Head of caudate nucleus (tissue), 42 donors: ENCODE results near the gene SPIRE1.
A peak's percentile ranks its signal among the peaks of the same experiment; 100 is the strongest.

Source experiments
- DNase-seq, 42 donors: peaks; one replicate each; pipeline versions ENCODE4 v3.0.0 to v3.0.0-alpha.2; 2020 to 2021; ENCODE audit warnings: mixed read lengths in 7 of 42
- intact Hi-C: fragments of 100-400 bp; cut with DNase I; formaldehyde crosslinking; loops from one replicate; pipeline ENCODE4 v1.15.0; 2022

Gene SPIRE1

GRCh38 chr18:12477606-12478005 is 180.3 kb downstream of the SPIRE1 start:
- intact Hi-C loops: no loop called here
- DNase-seq: no peak

DNA sequence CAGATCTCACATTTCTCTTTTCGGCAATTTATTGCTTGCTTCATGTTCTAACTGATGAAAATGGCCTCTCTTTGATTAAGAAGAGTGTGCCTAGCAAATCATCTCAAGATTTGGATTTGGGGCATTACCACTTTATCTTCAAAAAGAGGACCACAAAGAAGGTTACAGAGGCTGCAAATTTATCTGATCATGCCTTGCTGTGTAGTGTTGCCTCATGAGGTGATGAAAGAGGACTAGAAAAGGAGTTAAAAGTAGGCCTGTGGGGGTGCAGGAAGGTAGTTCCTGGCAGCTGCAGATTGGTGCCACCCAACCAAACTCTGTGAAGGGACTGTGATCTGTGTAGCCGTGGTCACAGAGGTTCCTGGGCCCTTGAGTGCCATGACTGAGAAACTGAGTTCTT is 181.0 kb downstream of the SPIRE1 start:
- DNase-seq: no peak
- intact Hi-C loops: no loop called here

GRCh38 chr18:12474876-12475275 is 183.0 kb downstream of the SPIRE1 start:
- intact Hi-C loops: no loop called here
- DNase-seq: no peak

DNA sequence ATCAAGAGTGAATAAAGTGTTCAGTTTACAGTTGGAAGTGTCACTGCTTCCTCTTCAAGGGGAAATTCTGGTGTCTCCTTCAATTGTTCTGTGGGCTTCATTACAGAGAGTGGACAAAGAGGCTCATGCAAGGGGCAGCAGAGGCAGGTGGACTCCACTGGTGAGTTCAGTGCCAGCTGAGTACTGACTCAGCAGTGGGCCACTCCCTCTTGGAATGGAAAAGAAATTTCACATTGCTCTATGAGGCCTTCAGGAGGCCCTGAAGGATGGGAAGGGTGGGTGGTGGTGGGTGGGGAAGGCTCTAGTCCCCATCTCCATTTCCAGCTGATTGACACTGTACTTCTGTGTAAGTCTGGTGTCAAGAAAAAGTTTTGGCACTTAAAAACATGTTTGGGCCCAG is 183.8 kb downstream of the SPIRE1 start:
- intact Hi-C loops: no loop called here
- no peak for DNase-seq

DNA sequence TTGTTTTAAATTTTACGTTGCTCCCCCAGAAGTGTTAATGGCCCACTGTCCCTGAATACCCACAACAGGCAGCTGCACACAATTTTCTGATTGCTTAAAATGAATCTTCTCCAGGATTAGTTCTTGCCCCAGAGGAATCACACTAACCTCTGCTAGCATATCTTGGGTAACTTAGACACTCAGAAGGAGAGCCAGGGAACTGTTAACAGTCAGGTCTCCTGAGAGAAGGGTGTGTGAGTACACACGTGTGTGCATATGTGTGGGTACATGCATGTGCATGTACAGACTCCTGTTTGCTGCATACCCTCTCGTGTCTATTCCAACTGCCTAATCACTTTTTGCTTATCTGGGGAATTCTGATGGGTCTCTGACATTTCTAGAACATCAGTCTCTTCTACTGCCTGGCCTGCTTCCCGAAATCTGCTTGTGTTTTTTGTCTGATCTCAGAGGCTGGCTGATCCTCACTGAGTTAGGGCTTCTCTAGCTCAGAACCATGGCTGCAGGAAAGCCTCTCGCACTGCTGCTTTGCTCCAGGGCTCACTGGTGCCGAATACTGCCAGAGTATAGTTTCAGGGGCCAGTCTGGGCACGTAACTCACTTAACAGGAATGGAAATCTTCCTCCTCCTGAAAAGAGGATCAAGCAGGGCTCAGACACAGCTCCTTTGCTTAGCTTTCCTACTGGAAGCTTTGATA is 187.4 kb downstream of the SPIRE1 start:
- intact Hi-C loops: no loop called here
- DNase-seq: peak in 5 of 42 donors; percentile 8 to 63 (median 23)

DNA sequence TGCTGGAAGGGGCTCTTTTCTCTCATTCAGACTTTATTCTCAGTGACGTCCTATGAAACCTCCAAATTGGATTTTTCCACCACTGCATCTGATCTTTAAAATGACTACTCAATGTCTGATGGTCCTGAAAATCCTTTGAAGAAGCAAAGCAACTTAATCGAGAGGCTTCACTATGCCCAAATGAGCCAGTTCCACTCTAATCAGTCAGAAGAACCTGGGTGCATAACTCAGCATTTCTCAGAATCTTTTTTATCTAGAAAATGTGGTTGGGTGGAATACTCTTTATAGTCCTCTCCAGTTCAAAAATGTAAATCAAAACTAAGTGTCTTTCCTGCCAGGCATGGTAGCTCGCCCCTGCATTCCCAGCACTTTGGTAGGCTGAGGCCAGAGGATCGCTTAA is 189.5 kb downstream of the SPIRE1 start:
- intact Hi-C loops: no loop called here
- no peak for DNase-seq

- DNase-seq: no peak
- intact Hi-C loops: no loop called here
Observed at GRCh38 chr18:12464731-12465130, 193.2 kb downstream of the SPIRE1 start.

- DNase-seq: no peak
- intact Hi-C loops: no loop called here
Observed at GRCh38 chr18:12463191-12463590, 194.7 kb downstream of the SPIRE1 start.

GRCh38 chr18:12462242-12462641 is 195.7 kb downstream of the SPIRE1 start:
- peak in 2 of 42 donors; percentile 23 to 37 for DNase-seq
- intact Hi-C loops: no loop called here

GRCh38 chr18:12461326-12461725 is 196.6 kb downstream of the SPIRE1 start:
- no peak for DNase-seq
- intact Hi-C loops: no loop called here

DNA sequence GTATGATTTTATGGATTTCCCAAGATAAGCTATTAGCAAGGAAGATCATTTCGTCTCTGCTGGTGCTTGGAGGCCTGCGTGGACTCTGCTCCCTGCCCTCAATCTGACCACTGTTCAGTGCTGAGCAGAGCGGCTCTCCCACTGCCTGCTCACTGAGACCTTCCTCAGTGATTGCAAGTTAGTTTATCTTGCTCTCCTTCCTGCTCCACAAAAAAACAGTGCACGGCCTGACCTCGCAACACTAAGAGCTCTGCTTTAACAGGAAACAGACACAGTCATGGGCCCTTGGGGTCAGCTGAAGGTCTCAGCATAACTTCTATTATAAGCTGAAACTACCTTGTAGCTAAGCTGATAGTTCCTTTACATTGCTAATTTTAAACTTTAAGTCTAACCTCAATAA is 197.0 kb downstream of the SPIRE1 start:
- no peak for DNase-seq
- intact Hi-C loops: no loop called here

DNA sequence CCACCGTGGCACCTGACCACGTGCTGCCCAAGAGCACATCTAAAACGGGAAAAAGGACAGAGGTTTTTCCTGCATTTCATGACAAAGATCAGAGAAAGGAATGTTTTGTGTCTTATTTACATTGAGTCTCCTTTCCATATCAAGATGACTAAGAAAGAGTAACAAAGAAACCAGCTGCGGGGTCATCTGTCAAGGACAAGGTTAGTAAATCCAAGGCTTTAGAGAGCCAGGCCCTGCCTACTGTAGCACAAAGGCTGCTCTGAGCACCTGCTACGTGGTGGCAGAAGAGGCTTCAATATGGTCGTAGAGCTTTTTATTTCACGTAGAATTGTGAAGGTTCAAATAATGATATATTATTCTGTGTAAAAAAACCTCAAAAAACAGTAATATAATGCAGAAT is 199.1 kb downstream of the SPIRE1 start:
- no peak for DNase-seq
- intact Hi-C loops: loop anchor here (10.0 kb wide), 1 partner anchor 54 kb away; the partner anchor contains the start of gene PRELID3A

GRCh38 chr18:12456441-12456840 is 201.5 kb downstream of the SPIRE1 start:
- DNase-seq: no peak
- intact Hi-C loops: loop anchor here (10.0 kb wide), 1 partner anchor 52 kb away; the partner anchor contains the start of gene PRELID3A

DNA sequence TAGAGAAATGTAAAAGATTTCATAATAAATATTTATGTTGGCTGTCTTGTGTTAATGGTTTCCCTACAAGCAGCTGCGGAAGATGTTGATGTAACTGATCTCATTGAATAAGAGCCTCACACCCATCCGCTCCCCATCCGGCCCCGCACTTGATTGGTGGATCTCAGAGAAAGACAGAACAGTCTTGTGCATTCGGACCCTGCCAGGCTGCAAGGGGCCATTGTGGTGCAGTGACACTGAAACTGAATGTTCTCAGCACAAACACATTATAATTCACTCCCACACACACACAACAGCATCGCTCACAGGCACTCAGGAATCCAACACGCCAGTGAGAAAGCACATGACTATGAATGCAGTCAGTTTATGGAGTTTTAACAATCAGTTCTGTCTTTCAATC is 202.4 kb downstream of the SPIRE1 start:
- intact Hi-C loops: loop anchor here (10.0 kb wide), 1 partner anchor 51 kb away; the partner anchor contains the start of gene PRELID3A
- DNase-seq: peak; percentile 76 to 98 (median 92)

- intact Hi-C loops: loop anchor here (5.0 to 10.0 kb wide), 2 partner anchors 48 to 205 kb away; partner anchors contain the start of genes PRELID3A and SPIRE1
Observed at GRCh38 chr18:12452784-12453183, 205.1 kb downstream of the SPIRE1 start.

DNA sequence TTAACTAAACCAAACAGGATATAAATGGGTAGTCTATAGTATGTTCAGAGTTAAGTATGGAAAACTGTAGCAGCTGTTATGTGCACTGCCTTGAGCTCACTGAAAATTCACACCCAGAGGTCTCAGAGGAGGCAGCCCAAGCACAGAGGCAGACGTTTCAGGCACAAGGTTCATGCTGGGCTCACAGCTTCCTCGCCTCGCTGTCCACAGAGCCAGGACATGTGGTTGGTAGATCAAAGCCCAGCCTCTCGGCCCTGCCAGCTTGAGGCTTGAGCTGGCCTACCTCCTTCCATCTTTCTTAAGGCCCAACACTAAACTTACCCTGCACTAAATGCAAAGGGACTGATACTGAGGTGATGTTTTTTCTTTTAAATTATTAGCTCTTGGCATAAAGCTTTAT is 206.5 kb downstream of the SPIRE1 start:
- intact Hi-C loops: loop anchor here (5.0 to 10.0 kb wide), 2 partner anchors 47 to 206 kb away; partner anchors contain the start of genes PRELID3A and SPIRE1
- DNase-seq: no peak

More at GRCh38 chr18:12452784-12453183, 205.1 kb downstream of the SPIRE1 start:
- no peak for DNase-seq

GRCh38 chr18:12449051-12449785 is 208.7 kb downstream of the SPIRE1 start:
- intact Hi-C loops: no loop called here
- no peak for DNase-seq

DNA sequence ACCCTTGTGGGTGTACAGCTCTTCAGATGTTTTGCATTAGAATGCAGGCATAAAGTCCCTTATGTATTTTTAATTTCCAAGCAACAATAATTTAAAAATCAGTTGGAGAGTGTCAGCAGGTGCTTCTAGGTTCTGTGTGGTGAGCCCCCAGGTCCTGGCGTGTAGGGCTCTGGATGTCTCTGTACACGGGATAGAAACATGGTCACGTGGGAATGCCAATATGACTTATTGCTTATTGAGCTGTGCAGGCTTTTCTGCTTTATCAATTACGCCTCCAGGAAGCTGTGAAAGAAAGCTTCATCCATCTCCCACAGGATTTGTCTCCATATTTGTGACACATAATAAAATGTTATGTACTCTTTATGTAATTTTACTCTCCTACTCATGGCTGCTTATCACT is 212.4 kb downstream of the SPIRE1 start:
- intact Hi-C loops: no loop called here
- no peak for DNase-seq

- intact Hi-C loops: no loop called here
- DNase-seq: no peak
Observed at GRCh38 chr18:12443551-12443950, 214.4 kb downstream of the SPIRE1 start.

DNA sequence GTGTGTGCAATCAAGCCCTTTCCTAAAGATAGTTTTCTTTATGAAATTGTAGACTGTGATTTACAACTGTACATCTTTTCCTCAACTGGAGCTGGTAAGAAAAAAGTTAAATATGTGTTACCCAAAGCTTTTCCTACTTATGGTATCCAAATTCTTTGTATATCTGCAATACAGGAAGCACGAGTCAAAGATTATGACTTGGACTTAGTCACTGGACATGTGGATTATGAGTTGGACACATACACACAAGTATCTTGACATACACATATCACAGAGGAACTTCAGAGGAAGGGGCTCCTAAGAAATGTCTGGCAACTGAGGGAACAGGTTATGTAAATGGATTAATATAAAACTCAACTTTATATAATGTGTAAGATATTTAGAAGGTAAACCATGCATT is 215.0 kb downstream of the SPIRE1 start:
- DNase-seq: no peak
- intact Hi-C loops: no loop called here
